IPS-NIHi7 (cell line): ENCODE results near the gene GRHPR.

Source experiments
- DNase-seq: peaks from one replicate; pipeline ENCODE4 v3.0.0; 2012; ENCODE audit warnings: mixed read lengths; ENCODE audit errors: extremely low spot score

GRHPR gene

GRCh38 chr9:37480759-37481158 is 58.3 kb downstream of the GRHPR start:
- DNase-seq = no peak

- peak; percentile 100 for DNase-seq
Observed at GRCh38 chr9:37485389-37486255, 63.1 kb downstream of the GRHPR start, which contains the start of gene POLR1E. Gene POLR1E (plus strand): TSS chr9:37485948. CDS start chr9:37486048, 100 bp downstream.

- no peak for DNase-seq
Observed at GRCh38 chr9:37486256-37486615, 63.7 kb downstream of the GRHPR start.
